Mucosa of gallbladder (tissue), 1 donor: Measurements from ENCODE around the gene EPHA2. TPM values are rescaled to one million over a fixed set of nuclear protein-coding genes. Genes with fewer than 3 reads are reported as not detected.
A peak's percentile ranks its signal among the peaks of the same experiment; 100 is the strongest.

Experiments
- DNase-seq: peaks from one replicate; pipeline ENCODE4 v3.0.0-alpha.2; 2020; ENCODE audit warnings: low spot score
- total RNA-seq: library from RNA; stranded (reverse); gene quantifications from one replicate; pipeline ENCODE4 v1.2.1, GENCODE V29; 2021
- donor health status: DM: no; HTN: no; CAD: no.

The EPHA2 gene
- total RNA-seq, 1 donor from 2014 or later: 37.2 TPM

- DNase-seq: no peak
Measured at GRCh38 chr1:16149702-16150488, 6.0 kb downstream of the EPHA2 start.

- no peak for DNase-seq
Measured at GRCh38 chr1:16149146-16149545, 6.7 kb downstream of the EPHA2 start.

- no peak for DNase-seq
Measured at GRCh38 chr1:16148329-16149092, 7.4 kb downstream of the EPHA2 start.

- no peak for DNase-seq
Measured at GRCh38 chr1:16147156-16147926, 8.5 kb downstream of the EPHA2 start.

GRCh38 chr1:16146279-16147155 lies 9.4 kb downstream of the EPHA2 start:
- peak; percentile 70 for DNase-seq

- peak; percentile 51 for DNase-seq
Measured at GRCh38 chr1:16145662-16146278, 10.1 kb downstream of the EPHA2 start.

- peak; percentile 89 for DNase-seq
Measured at GRCh38 chr1:16145030-16145661, 10.7 kb downstream of the EPHA2 start.

- DNase-seq: no peak
Measured at GRCh38 chr1:16144325-16145029, 11.4 kb downstream of the EPHA2 start.

GRCh38 chr1:16143566-16144324 lies 12.1 kb downstream of the EPHA2 start:
- peak; percentile 91 for DNase-seq

- DNase-seq: no peak
Measured at GRCh38 chr1:16143005-16143565, 12.8 kb downstream of the EPHA2 start.

GRCh38 chr1:16142383-16142995 lies 13.4 kb downstream of the EPHA2 start:
- DNase-seq: no peak

- DNase-seq: no peak
Measured at GRCh38 chr1:16141573-16142336, 14.1 kb downstream of the EPHA2 start.

GRCh38 chr1:16140068-16140596 lies 15.7 kb downstream of the EPHA2 start:
- no peak for DNase-seq

- DNase-seq: no peak
Measured at GRCh38 chr1:16139473-16139962, 16.4 kb downstream of the EPHA2 start.

- no peak for DNase-seq
Measured at GRCh38 chr1:16138772-16139221, 17.1 kb downstream of the EPHA2 start.

GRCh38 chr1:16137890-16138467 lies 17.9 kb downstream of the EPHA2 start:
- DNase-seq: no peak
